Activated CD4-positive, alpha-beta T cell treated with anti-CD3 and anti-CD28 coated beads, Interleukin-2, amount 50 U/mL, for 16 hours (primary cell): ENCODE results near the gene CACNG5.

Experiments
- DNase-seq: peaks from one replicate; pipeline ENCODE4 v3.0.0-alpha.2; 2020

The CACNG5 gene

GRCh38 chr17:66909804-66910373 lies 75.0 kb downstream of the CACNG5 start:
- no peak for DNase-seq

- DNase-seq, result no peak
These were observed 75.9 kb downstream of the CACNG5 start for GRCh38 chr17:66910651-66911285.

- DNase-seq, result no peak
These were observed 80.3 kb downstream of the CACNG5 start for GRCh38 chr17:66915204-66915611.

DNA sequence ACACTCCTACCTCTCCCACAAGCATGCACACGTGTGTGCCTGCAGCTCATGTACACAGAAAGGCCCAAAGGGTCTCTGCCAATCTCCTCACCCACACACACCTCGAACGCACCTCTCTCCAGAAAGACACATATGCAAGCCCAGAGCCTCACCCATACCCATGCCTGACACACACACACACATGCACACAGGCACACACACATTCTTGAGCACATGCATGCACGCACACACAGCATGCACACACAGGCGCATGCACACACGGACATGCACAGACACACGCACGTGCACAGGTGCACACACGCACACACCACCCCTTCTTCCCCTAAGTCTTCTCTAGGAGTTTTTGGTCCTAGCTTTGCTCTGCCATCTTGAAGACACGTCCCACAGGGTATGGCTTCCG lies 80.9 kb downstream of the CACNG5 start:
- DNase-seq, result no peak

DNA sequence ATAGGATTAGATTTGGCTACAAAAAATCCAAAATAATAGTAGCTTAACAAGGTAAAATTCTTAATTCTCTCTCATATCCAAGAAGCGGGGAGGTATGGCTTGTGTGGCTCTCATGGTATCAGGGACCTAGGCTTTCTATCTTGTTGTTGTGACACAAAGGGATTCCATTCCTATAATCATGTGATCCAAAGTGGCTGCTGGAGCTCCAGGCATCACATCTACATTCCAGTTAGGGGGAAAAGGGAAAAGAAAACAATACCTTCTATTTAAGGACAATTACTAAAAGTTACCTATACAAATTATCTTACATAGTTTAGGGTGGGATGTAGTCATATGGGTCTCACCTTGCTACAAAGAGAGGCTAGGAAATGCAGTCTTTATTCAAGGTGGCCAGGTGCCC lies 82.0 kb downstream of the CACNG5 start:
- DNase-seq, result no peak

- DNase-seq, result no peak
These were observed 84.0 kb downstream of the CACNG5 start for GRCh38 chr17:66918896-66919295.

DNA sequence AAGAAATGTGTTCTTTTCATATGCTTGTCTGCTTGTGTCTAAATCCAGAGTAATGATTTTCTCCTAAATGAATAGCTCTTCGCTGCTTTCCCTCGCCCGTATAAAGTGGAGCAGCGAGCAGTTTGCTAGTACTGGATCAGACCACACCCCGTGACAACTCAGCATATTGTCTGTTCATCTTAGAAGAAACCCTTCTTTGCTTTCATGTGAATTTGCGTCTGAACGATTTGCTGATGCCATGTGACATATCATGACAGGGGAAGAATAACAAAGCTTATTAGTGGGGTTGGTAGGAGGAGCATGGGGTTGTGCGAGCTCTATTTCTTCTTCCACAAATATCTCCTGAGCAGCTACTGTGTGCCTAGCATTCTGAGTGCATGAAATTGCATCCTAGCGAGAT lies 85.5 kb downstream of the CACNG5 start:
- DNase-seq, result no peak

GRCh38 chr17:66920950-66921349 lies 86.0 kb downstream of the CACNG5 start:
- DNase-seq, result no peak

- no peak for DNase-seq
These were observed 89.0 kb downstream of the CACNG5 start for GRCh38 chr17:66923886-66924285.

- DNase-seq, result no peak
These were observed 91.0 kb downstream of the CACNG5 start for GRCh38 chr17:66925811-66926500.

DNA sequence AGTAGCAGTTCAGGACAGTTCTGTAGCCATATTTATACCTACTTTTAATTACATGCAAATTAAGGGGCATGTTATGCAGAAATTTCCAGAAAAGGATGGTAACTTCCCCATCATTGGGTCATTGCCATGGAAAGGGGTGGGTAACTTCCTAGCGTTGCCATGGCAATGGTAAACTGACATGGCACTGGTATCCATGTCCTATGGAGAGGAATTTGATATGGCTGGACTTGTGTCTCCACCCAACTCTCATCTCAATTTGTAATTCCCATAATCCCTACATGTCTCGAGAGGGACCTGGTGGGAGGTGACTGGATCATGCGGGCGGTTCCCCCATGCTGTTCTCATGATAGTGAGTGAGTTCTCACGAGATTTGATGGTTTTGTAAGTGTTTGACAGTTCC lies 94.0 kb downstream of the CACNG5 start:
- DNase-seq, result no peak

- no peak for DNase-seq
These were observed 94.7 kb downstream of the CACNG5 start for GRCh38 chr17:66929591-66929990.

GRCh38 chr17:66930933-66931332 lies 96.0 kb downstream of the CACNG5 start:
- DNase-seq, result no peak

DNA sequence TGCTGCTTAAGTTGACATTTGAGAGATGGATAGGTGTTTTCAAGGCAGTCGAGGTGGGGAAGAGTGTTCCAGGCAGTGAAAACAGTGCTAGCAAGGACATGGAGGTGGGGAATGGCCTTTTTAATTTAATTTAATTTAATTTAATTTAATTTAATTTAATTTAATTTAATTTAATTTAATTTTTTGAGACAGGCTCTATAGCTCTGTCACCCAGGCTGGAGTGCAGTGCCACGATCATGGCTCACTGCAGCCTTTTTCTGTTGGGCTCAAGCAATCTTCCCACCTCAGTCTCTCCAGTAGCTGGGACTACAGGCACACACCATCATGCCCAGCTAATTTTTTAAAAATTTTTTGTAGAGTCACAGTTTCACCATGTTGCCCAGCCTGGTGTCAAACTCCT lies 97.4 kb downstream of the CACNG5 start:
- DNase-seq, result no peak

DNA sequence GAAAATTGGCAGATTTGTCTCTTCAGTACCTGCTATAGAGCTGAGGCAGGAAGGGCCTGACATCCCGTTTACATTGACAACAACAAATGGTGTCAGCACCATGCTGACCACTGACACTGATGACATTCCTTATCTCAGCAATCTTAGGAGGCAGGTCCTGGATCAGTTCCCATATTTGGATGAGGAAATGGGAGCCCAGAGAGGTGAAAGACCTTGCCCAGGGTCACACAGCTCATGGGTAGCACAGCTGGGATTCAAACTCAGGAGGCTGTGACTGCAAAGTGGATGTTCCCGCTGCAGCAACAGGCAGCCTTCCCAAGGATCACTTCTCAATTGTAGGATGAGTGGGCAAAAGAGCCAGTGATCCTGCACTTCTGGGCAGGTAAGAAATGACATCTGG lies 99.1 kb downstream of the CACNG5 start:
- DNase-seq, result no peak
